Breast epithelium (tissue), 3 donors: Measurements from ENCODE around the gene SIN3A.

Source experiments
- POLR2A ChIP-seq: fragments of 450-650 bp; IDR thresholded peaks from one replicate; pipeline ENCODE4 v1.6.1; 2016; ENCODE audit warnings: antibody characterized with exemption, mild to moderate bottlenecking, moderate library complexity
- TF ChIP-seq, protein P1 (sequence below), 3 donors: fragments of 450-650 bp; IDR thresholded peaks; one replicate each; pipeline ENCODE4 v1.5.1; 2016 to 2017; ENCODE audit warnings: antibody characterized with exemption in 3 of 3, mild to moderate bottlenecking in 3 of 3, moderate library complexity in 3 of 3

DNA sequence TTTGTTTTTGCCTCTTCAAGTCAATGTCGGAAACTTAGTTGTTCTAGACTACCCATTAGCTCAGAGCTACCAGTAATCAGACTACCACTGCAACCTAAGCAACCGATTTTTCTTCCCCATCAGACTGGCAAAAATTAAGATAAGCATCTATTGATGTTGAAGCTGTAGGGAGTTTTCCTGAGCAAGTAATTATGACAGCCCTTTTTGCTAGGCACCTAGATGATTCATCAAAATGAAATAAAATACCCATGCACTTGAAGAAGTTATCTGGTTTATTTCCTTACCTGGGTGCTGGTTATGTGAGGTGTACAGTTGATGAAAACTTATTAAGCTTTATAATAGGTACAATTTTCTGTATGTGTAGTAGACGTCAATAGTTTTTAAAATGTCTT, 116.2 kb downstream of the SIN3A start:
- TF ChIP-seq, protein P1, sequence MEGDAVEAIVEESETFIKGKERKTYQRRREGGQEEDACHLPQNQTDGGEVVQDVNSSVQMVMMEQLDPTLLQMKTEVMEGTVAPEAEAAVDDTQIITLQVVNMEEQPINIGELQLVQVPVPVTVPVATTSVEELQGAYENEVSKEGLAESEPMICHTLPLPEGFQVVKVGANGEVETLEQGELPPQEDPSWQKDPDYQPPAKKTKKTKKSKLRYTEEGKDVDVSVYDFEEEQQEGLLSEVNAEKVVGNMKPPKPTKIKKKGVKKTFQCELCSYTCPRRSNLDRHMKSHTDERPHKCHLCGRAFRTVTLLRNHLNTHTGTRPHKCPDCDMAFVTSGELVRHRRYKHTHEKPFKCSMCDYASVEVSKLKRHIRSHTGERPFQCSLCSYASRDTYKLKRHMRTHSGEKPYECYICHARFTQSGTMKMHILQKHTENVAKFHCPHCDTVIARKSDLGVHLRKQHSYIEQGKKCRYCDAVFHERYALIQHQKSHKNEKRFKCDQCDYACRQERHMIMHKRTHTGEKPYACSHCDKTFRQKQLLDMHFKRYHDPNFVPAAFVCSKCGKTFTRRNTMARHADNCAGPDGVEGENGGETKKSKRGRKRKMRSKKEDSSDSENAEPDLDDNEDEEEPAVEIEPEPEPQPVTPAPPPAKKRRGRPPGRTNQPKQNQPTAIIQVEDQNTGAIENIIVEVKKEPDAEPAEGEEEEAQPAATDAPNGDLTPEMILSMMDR (IDR thresholded peaks at IDR 0.05), result no peak
- no peak for TF ChIP-seq POLR2A
